Endothelial cell of umbilical vein (primary cell): ENCODE results near the gene ASXL1.

ENCODE experiments used
- CTCF ChIP-seq, 2 donors: IDR thresholded peaks; 1 replicate in 1 of 2; 2 replicates in 1 of 2; pipeline ENCODE4 v1.5.1; 2011; ENCODE audit warnings: low read length in 2 of 2, mild to moderate bottlenecking in 2 of 2, moderate library complexity in 2 of 2, control low read depth in 1 of 2, inconsistent platforms in 1 of 2, low read depth in 1 of 2; ENCODE audit not compliant: insufficient read depth in 1 of 2; ENCODE audit errors: extremely low read depth in 1 of 2
- EZH2 ChIP-seq: IDR thresholded peaks from 2 replicates; pipeline ENCODE4 v1.6.1; 2012; ENCODE audit warnings: borderline replicate concordance, low read depth, mild to moderate bottlenecking, moderate library complexity, low read length, inconsistent platforms; ENCODE audit not compliant: severe bottlenecking
- POLR2A ChIP-seq: IDR thresholded peaks from 2 replicates; pipeline ENCODE4 v1.6.1; 2012; ENCODE audit warnings: low read depth, mild to moderate bottlenecking, control low read depth, low read length
- POLR2AphosphoS5 ChIP-seq: IDR thresholded peaks from 2 replicates; pipeline ENCODE4 v1.6.1; 2012; ENCODE audit warnings: low read depth, mild to moderate bottlenecking, control low read depth, low read length, moderate library complexity; ENCODE audit not compliant: insufficient read depth
- TF ChIP-seq, protein P1 (sequence below): IDR thresholded peaks from 2 replicates; pipeline ENCODE4 v1.6.1; 2011; ENCODE audit not compliant: insufficient read depth, insufficient read length

- no peak for TF ChIP-seq CTCF (IDR thresholded peaks at IDR 0.05; ENCODE audit: extremely low read depth in 1 of 2, insufficient read depth in 1 of 2, low read depth in 1 of 2, low read length in 2 of 2)
- TF ChIP-seq, protein P1, sequence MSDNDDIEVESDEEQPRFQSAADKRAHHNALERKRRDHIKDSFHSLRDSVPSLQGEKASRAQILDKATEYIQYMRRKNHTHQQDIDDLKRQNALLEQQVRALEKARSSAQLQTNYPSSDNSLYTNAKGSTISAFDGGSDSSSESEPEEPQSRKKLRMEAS: peak; percentile 11
- TF ChIP-seq POLR2A: no peak
- no peak for TF ChIP-seq POLR2AphosphoS5
- no peak for TF ChIP-seq EZH2
Observed at GRCh38 chr20:32333988-32334885, 23.9 kb upstream of the ASXL1 start.
